ENCODE data around the gene ATP12A. TPM values are rescaled to one million over a fixed set of nuclear protein-coding genes. Genes with fewer than 3 reads are reported as not detected.

Gene ATP12A
- total RNA-seq, 1 experiment from 2014 or later = not detected

DNA sequence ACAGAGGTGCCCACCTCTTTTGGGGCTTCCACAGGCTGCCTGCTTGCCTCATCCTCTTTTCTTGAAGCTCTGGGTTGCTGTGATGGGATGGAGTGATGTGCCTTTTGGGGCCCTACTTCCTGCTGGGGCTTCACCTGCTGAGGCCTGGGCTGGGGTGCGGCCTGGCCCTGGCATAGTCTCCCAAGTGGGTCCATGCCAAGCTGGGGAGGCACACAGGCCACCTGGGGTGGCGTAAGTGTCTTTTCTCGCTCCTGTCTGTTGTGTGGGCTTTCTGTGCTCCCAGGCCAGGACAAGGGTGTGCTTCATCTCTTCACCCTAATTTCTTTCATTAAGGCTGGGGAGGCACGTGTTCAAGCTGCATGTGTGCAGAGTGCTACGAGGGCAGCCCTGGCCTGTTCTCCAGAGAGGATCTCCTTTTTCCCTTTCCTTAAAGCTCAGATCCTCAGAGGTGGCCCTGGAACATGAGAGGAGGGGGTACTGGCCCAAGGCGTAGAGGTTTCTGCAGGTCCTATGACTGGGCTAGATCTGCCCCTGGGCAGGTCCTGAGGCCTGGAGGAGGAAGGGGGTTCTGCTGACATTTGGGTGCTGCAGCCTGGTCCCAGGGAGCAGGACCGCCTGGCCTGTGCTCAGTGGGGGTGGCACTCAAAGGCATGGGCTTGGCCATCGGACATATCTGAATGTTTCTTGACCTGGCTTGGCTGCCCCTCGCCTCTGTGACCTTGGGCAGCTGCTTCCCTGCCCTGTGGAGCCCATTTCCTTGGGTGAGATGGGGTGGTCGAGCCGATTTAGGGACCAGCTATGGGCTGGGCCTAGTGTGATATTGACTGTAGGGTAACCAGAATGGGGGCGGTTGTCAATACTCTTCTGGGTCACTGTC, 60.0 kb downstream of the ATP12A start:
- no peak overlapping the region for H3K4me3 ChIP-seq
- H3K27me3 ChIP-seq (replicated peaks) = no peaks in the 10 kb centered on the region
- no peaks in the 10 kb centered on the region for H3K4me1 ChIP-seq (replicated peaks)
- DNase-seq (ENCODE audit: low read depth in 1 of 2, low spot score in 2 of 2) = no peak
- H3K9me3 ChIP-seq (replicated peaks) = no peaks in the 10 kb centered on the region
- no peaks in the 10 kb centered on the region for H3K36me3 ChIP-seq
- H3K27ac ChIP-seq = no peak overlapping the region

DNA sequence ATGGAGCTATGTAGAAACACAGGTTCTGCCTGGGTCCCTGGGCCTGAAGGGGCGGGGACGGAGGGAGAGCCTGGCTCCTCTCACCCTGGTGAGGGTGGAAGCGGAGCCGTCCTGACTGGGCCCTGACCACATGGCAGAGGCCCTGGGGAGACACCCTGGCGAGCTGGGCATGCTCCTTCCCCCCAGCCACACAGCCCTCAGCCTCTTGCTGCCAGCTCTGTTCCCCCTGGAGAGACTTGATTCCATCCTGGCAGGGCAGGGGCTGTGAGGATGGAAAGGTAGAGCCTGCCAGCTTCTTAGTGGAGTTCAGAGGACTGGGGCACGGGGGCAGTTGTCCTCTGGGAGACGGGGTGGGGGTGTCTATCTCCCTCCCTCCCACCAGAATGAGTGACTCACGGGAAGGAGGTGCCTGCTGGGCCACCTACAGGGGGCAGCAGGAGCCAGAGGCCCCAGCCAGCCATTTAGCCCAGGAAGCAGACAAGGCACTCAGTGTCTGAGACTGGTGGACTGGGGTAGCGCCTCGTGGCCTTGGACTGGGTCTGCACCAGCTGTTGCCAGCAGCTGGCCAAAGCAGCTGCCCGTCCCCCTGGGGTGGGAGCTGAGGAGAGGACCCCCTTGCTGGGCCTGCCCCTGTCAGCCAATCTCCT, 60.9 kb downstream of the ATP12A start:
- H3K36me3 ChIP-seq = no peaks in the 10 kb centered on the region
- DNase-seq (ENCODE audit: low read depth in 1 of 2, low spot score in 2 of 2) = no peak

DNA sequence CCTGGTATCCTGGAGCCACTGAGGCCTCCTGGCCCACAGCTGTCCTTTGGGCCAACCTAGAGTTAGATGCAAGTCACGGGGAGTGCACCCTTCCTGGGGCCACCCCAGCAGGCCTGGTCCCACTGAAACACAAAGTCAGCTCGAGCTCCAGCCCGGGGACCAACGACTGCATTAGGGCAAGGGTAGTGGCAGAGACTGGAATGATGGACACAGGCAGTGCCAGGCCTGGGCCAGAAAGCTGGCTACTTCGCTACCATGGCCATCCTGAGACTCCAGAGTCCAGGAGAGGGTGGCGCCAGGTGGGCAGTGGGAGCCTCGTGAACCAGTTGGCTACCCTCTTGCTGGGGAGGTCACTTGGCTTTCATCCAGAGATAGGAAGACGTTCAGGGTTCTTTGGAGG, 61.6 kb downstream of the ATP12A start:
- Histone ChIP-seq H3K4me1 (replicated peaks) (no peaks in the 10 kb centered on the region), H3K27me3 (replicated peaks) (peaks cover 7% of the 10 kb centered on the region; the same call in 1 of the 2 replicates), H3K27ac (no peak overlapping the region), H3K36me3 (no peaks in the 10 kb centered on the region), H3K4me3 (no peak overlapping the region), H3K9me3 (replicated peaks) (no peaks in the 10 kb centered on the region)
- no peak for DNase-seq (ENCODE audit: low read depth in 1 of 2, low spot score in 2 of 2)

More for the DNA sequence above, 60.9 kb downstream of the ATP12A start:
- Histone ChIP-seq H3K4me1 (replicated peaks) (no peaks in the 10 kb centered on the region), H3K27me3 (replicated peaks) (0 out of 2 replicates have a peak, but pooled peaks cover 2% of the 10 kb centered on the region), H3K9me3 (replicated peaks) (no peaks in the 10 kb centered on the region), H3K4me3 (no peak overlapping the region), H3K27ac (no peak overlapping the region)

DNA sequence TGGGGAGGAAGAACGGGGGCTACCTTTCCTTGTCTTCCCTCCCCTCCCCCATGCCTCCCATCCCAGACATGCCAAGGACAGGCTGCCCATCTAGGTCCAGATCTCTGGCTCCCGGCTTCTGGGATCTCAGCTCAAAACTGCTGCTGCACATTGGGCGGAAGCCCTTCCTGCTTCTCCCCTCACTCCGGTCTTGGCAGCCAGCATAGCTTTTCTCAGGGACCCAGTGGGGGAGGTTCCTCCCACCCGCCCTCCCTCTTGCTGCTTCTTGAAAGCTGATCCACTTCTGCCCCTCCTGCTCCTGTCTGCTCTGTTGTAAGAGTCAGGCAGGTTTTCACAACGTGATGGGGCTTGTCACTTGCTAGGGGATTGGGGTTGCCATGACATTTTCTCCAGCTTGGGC, 62.1 kb downstream of the ATP12A start:
- H3K27me3 ChIP-seq (replicated peaks) = peaks cover 10% of the 10 kb centered on the region; the same call in 1 of the 2 replicates
- H3K4me1 ChIP-seq (replicated peaks) = no peaks in the 10 kb centered on the region; the same call in 1 of the 2 replicates
- no peak for DNase-seq (ENCODE audit: low read depth in 1 of 2, low spot score in 2 of 2)
- no peaks in the 10 kb centered on the region for H3K9me3 ChIP-seq (replicated peaks)
- no peak overlapping the region for H3K27ac ChIP-seq
- H3K36me3 ChIP-seq = no peaks in the 10 kb centered on the region
- H3K4me3 ChIP-seq = no peak overlapping the region

DNA sequence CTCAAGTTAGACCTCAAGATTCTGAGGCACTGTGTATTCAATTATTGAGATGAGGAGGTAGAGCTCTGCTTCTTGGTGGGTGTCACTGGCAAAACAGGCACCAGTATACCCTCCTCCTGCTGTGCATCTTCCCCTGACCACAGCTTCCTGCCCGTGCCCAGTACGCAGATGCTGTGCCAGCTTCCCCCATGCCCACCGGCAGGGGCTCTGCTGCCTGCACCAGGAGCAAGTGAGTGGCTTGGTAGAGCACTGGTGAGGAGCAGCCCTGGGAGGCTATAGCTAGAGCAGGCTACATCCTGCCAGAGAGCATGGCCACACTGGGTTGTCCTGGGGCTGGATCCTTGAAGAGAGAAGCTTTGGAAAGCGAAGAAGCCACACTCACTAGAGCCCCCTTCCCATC, 62.8 kb downstream of the ATP12A start:
- Histone ChIP-seq H3K36me3 (no peaks in the 10 kb centered on the region), H3K27me3 (replicated peaks) (peaks cover 17% of the 10 kb centered on the region; the same call in 1 of the 2 replicates), H3K27ac (no peak overlapping the region), H3K9me3 (replicated peaks) (no peaks in the 10 kb centered on the region), H3K4me3 (no peak overlapping the region), H3K4me1 (replicated peaks) (no peaks in the 10 kb centered on the region; the same call in 1 of the 2 replicates)
- DNase-seq (ENCODE audit: low read depth in 1 of 2, low spot score in 2 of 2) = no peak

DNA sequence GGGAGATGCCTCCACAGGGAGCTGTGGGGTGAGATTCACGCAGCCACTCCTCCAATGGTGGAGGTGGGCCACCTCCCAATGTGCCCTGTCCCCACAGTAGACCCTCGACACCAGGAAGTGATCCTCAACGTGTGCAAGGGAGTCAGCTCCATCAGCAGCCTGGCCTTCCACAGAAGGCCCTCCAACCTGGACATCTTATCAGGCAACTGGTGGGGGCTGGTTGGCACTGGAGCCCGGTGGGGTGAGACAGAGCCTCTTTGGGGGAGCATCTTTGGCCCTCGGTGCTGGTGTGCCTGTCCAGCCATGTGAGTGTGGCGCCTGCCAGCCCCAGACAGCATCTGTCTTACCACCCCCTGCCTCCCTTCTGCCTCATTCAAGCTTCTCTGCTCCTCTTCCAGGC, 64.0 kb downstream of the ATP12A start:
- peaks cover 22% of the 10 kb centered on the region; the same call in 1 of the 2 replicates for H3K27me3 ChIP-seq (replicated peaks)
- no peaks in the 10 kb centered on the region; the same call in 1 of the 2 replicates for H3K4me1 ChIP-seq (replicated peaks)
- DNase-seq (ENCODE audit: low read depth in 1 of 2, low spot score in 2 of 2) = no peak
- no peaks in the 10 kb centered on the region for H3K9me3 ChIP-seq (replicated peaks)
- no peak overlapping the region for H3K27ac ChIP-seq
- H3K36me3 ChIP-seq = no peaks in the 10 kb centered on the region
- no peak overlapping the region for H3K4me3 ChIP-seq

DNA sequence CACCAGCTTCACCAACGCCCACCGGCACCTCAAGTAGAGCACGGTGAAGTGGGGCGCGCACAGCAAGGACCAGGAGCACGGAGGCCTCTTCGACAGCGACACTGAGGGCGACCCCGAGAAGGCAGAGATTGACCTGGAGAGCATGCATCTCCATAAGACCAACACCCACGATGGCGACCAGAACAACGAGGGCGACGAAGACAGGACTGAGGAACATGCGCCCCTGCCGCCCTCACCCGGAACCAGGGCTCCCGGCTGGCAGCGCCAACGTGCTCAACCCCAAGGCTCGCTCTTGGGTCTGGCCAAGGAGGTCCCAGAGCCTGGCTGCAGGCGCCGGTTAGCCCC, 65.3 kb downstream of the ATP12A start:
- DNase-seq (ENCODE audit: low read depth in 1 of 2, low spot score in 2 of 2) = no peak
- Histone ChIP-seq H3K27me3 (replicated peaks) (peaks cover 22% of the 10 kb centered on the region), H3K36me3 (no peaks in the 10 kb centered on the region), H3K4me3 (no peak overlapping the region), H3K4me1 (replicated peaks) (no peaks in the 10 kb centered on the region; the same call in 1 of the 2 replicates), H3K9me3 (replicated peaks) (no peaks in the 10 kb centered on the region), H3K27ac (no peak overlapping the region)

DNA sequence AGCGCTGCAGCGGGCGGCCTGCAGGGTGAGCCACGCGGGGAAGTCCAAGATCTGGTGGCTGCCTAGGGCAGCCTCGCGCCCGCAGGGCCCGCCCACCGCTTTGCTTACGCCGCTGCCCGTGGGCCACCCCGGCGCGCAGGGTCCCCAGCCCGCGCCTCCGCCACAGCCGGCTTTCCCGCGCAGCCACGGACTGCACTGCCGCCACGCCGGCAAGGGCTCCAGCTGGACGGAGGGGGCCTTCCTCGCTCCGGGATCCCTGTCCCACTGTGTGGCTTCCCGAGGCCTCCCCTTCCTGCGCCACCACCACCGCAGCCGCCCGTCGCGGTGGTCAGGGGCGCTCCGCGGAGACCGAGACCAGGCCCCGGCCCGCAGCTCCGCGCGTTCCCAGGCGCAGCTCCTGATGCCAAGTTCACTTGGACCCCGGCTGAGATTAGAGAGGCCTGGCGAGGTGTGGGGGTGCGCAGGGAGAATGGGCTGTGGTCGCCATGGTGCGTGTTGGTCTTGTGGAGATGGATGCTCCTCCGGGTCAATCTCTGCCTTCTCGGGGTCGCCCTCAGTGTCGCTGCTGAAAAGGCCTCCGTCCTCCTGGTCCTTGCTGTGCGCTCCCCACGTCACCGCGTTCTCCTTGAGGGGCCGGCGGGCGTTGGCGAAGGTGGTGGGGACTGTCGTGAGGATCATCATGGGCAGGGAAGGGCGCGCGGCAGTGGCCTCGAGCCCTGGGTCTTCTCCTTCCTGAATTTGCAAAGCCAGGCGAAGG, 65.8 kb downstream of the ATP12A start:
- Histone ChIP-seq H3K27me3 (replicated peaks) (peaks cover 22% of the 10 kb centered on the region), H3K4me3 (no peak overlapping the region), H3K4me1 (replicated peaks) (no peaks in the 10 kb centered on the region; the same call in 1 of the 2 replicates), H3K36me3 (no peaks in the 10 kb centered on the region), H3K27ac (no peak overlapping the region), H3K9me3 (replicated peaks) (no peaks in the 10 kb centered on the region)
- no peak for DNase-seq (ENCODE audit: low read depth in 1 of 2, low spot score in 2 of 2)

DNA sequence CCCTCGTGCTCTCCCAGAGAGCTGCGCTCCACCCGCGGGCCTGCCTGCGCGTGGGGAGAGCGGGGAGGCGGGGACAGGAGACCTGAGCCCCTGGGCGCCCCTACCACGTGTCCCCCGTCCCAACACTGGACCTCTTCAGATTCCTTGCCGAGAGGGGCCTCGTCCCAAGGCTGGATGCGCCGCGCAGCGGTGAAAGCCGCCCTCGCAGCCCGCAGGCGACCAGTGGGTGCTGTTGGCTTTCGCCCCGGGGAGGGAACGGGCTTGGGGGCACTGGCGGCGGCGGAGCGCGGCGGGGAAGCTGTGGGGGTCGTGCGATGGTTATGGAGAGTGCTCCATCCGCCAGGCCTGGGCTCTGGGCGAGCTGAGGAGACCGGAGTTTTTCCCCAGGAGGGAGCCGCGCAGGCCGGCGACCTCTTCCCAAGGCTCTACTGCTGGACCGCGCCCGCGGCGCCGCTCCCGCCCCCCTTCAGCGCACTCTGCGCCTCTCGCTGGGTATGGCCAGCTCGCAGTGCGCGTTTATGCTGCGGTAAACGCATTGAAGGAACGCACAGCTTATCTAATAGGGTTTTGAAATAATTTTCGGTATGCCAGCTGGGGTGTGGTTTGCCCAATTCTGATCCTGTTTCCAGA, 66.5 kb downstream of the ATP12A start:
- Histone ChIP-seq H3K27ac (no peak overlapping the region), H3K4me3 (no peak overlapping the region), H3K27me3 (replicated peaks) (peaks cover 22% of the 10 kb centered on the region), H3K9me3 (replicated peaks) (no peaks in the 10 kb centered on the region), H3K4me1 (replicated peaks) (no peaks in the 10 kb centered on the region; the same call in 1 of the 2 replicates), H3K36me3 (no peaks in the 10 kb centered on the region)
- no peak for DNase-seq (ENCODE audit: low read depth in 1 of 2, low spot score in 2 of 2)

DNA sequence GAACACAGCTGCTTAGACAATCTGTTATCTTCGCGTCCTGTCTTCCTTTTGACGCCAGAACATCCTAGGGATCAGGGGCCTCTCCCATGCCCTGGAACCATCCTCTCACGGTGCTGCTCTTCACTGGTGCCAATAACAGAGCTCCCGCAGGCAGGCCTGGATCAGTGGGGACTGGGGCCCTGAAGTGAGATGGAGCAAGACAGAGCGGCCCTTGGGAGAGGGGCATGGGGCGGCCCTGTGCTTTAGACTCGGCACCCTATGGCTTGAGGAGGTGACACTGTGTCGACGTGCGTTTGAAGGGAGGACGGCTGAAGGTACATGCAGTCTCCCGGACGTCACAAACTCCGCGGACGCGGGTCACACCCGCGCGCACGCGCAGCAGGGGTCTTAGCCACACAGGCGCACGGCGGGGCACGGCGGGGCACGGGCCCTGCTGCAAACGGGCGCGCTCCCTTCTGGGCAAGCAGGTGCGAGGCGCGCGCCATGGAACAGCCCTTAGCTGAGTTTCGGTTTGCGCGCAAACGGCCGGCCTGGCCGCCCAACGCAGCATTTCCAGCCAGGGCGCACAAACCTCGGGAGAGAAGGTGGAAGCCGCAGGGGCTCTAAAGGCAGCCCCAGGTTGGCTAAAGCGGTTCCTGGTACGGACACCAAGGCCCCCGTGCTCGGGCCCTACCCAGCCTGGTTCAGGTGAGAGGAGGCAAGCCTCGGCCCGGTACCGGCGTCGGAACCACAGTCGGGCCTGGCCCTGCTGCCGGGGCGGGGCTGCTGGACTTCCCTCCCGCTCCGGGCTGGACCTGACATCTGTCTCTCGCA, 67.2 kb downstream of the ATP12A start:
- no peak for DNase-seq (ENCODE audit: low read depth in 1 of 2, low spot score in 2 of 2)

DNA sequence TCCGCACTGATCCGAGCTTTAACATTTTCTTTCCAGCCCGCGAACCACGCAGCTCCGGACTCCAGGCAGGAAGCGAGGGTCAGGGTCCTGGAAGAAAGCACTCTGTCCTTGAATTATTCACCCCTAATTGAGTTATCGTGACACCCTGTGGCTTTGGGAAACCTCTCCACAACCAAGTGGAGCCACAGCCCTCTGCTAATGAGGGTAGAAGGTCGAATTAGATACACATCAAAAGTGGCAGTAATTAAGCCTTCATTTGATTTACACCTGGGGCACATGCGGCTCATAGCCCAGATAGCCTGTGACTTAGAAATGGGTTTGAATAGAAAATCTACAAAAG, 67.8 kb downstream of the ATP12A start:
- H3K4me3 ChIP-seq = no peak overlapping the region
- no peaks in the 10 kb centered on the region; the same call in 1 of the 2 replicates for H3K4me1 ChIP-seq (replicated peaks)
- no peak for DNase-seq (ENCODE audit: low read depth in 1 of 2, low spot score in 2 of 2)
- no peaks in the 10 kb centered on the region for H3K36me3 ChIP-seq
- no peaks in the 10 kb centered on the region for H3K9me3 ChIP-seq (replicated peaks)
- H3K27ac ChIP-seq = no peak overlapping the region
- H3K27me3 ChIP-seq (replicated peaks) = peaks cover 22% of the 10 kb centered on the region

More for the DNA sequence above, 67.2 kb downstream of the ATP12A start:
- Histone ChIP-seq H3K27ac (no peak overlapping the region), H3K4me1 (replicated peaks) (no peaks in the 10 kb centered on the region; the same call in 1 of the 2 replicates), H3K4me3 (peak overlapping the region; percentile 19; the same call in 1 of the 2 replicates), H3K27me3 (replicated peaks) (peaks cover 22% of the 10 kb centered on the region), H3K9me3 (replicated peaks) (no peaks in the 10 kb centered on the region), H3K36me3 (no peaks in the 10 kb centered on the region)

DNA sequence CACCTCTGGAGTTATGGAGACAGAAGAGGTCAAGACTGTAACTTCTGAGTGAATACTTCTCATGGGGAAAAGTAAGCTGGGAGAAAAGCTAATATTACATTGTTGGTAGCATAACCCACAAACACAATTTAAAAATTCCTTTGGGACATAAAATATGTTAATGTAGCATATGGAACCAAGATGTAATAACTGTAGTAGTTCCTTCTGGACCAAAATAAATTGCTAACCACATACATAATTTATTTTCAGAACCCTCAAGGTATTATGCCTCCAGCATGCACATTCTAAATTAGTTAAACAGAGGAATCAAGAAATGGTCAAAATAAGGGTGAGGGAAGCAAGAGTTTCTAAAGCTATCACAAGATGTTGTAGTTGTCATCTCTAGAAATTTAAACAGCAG, 79.0 kb downstream of the ATP12A start:
- H3K9me3 ChIP-seq (replicated peaks) = no peaks in the 10 kb centered on the region
- no peak for DNase-seq (ENCODE audit: low read depth in 1 of 2, low spot score in 2 of 2)
- no peak overlapping the region for H3K27ac ChIP-seq
- no peak overlapping the region for H3K4me3 ChIP-seq
- H3K27me3 ChIP-seq (replicated peaks) = no peaks in the 10 kb centered on the region
- H3K4me1 ChIP-seq (replicated peaks) = no peaks in the 10 kb centered on the region
- no peaks in the 10 kb centered on the region for H3K36me3 ChIP-seq

Data from SJSA1 (cell line).